ENCODE results near the gene ADH1A.

DNA sequence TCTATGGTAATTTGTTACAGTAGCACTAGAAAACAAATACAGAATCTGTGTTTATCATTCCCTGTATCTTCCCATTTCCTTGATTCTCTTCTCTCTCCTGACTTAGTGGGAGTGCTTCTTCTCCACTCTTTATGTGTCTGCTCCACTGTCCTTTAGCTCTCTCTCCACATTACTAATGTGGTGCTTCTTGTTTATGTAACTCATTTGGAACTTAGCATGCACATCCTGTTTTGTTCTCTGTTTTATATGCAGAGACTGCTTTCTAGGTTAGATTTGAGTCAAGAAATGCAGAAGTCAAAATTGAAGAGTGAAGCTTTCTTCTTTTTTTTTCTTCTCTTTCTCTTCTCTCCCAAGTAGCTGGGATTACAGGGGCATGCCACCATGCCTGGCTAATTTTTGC lies 25.9 kb downstream of the ADH1A start:
- TF ChIP-seq CTCF (IDR thresholded peaks at IDR 0.05; ENCODE audit: poor library complexity), result no peak
- no peak for TF ChIP-seq EZH2 (IDR thresholded peaks at IDR 0.05; ENCODE audit: borderline replicate concordance)
- TF ChIP-seq EZH2phosphoT487 (IDR thresholded peaks at IDR 0.05; ENCODE audit: low read depth, severe bottlenecking, unreplicated experiment), result no peak

Measured in hepatocyte (in vitro differentiated cells).